Measurements from ENCODE around the gene CD200R1L. TPM values are rescaled to one million over a fixed set of nuclear protein-coding genes. Genes with fewer than 3 reads are reported as not detected.

The CD200R1L gene
- polyA plus RNA-seq, 1 experiment, result not detected

- no peak overlapping the region for H3K4me3 ChIP-seq (ENCODE audit: low read depth, low read length)
- POLR2A ChIA-PET, result interaction anchor here (0.7 to 1.5 kb wide), 5 partner anchors 17 to 124 kb away, joined by 3 to 5 read pairs (median 3); no protein-coding TSS in a partner anchor
- no peaks in the 10 kb centered on the region for H3K27me3 ChIP-seq (ENCODE audit: control insufficient read depth, insufficient read depth, low read length)
- H3K27ac ChIP-seq (ENCODE audit: low read depth, low read length), result peak overlapping the region; percentile 85
- no peaks in the 10 kb centered on the region for H3K9me3 ChIP-seq (ENCODE audit: control insufficient read depth, insufficient read depth, low read length)
- DNase-seq (ENCODE audit: low read depth, low spot score), result peak; percentile 41
- CTCF ChIA-PET, result interaction anchor here (0.6 to 3.2 kb wide), 3 partner anchors 17 to 44 kb away, joined by 5 to 9 read pairs (median 8); no protein-coding TSS in a partner anchor
- TF ChIP-seq CTCF (IDR thresholded peaks at IDR 0.05; ENCODE audit: low read depth, low read length), result no peak
Observed at GRCh38 chr3:112778353-112778948, 68.2 kb downstream of the CD200R1L start.

GRCh38 chr3:112777811-112778210 lies 68.9 kb downstream of the CD200R1L start:
- TF ChIP-seq CTCF (IDR thresholded peaks at IDR 0.05; ENCODE audit: low read depth, low read length), result no peak
- H3K27me3 ChIP-seq (ENCODE audit: control insufficient read depth, insufficient read depth, low read length), result no peaks in the 10 kb centered on the region
- POLR2A ChIA-PET, result interaction anchor here (1.3 to 1.4 kb wide), 2 partner anchors 17 to 34 kb away, joined by 3 to 4 read pairs; no protein-coding TSS in a partner anchor
- peak overlapping the region; percentile 85 for H3K27ac ChIP-seq (ENCODE audit: low read depth, low read length)
- no peak for DNase-seq (ENCODE audit: low read depth, low spot score)
- no peak overlapping the region for H3K4me3 ChIP-seq (ENCODE audit: low read depth, low read length)
- no peaks in the 10 kb centered on the region for H3K9me3 ChIP-seq (ENCODE audit: control insufficient read depth, insufficient read depth, low read length)
- CTCF ChIA-PET, result interaction anchor here (1.1 to 1.2 kb wide), 2 partner anchors 43 to 136 kb away, joined by 3 to 8 read pairs; partner anchors contain the start of gene CCDC80

GRCh38 chr3:112776836-112777235 lies 69.8 kb downstream of the CD200R1L start:
- DNase-seq (ENCODE audit: low read depth, low spot score), result no peak
- Histone ChIP-seq H3K27ac (ENCODE audit: low read depth, low read length) (peak overlapping the region; percentile 85), H3K27me3 (ENCODE audit: control insufficient read depth, insufficient read depth, low read length) (no peaks in the 10 kb centered on the region), H3K4me3 (ENCODE audit: low read depth, low read length) (no peak overlapping the region), H3K9me3 (ENCODE audit: control insufficient read depth, insufficient read depth, low read length) (no peaks in the 10 kb centered on the region)
- ChIA-PET POLR2A (interaction anchor here (1.2 kb wide), 1 partner anchor 35 kb away, joined by 4 read pairs; no protein-coding TSS in a partner anchor), CTCF (interaction anchor here (0.6 to 2.0 kb wide), 4 partner anchors 26 to 135 kb away, joined by 3 to 7 read pairs (median 4); partner anchors contain the start of gene CCDC80)
- TF ChIP-seq CTCF (IDR thresholded peaks at IDR 0.05; ENCODE audit: low read depth, low read length), result no peak

GRCh38 chr3:112776000-112776399 lies 70.7 kb downstream of the CD200R1L start:
- no peak for TF ChIP-seq CTCF (IDR thresholded peaks at IDR 0.05; ENCODE audit: low read depth, low read length)
- H3K9me3 ChIP-seq (ENCODE audit: control insufficient read depth, insufficient read depth, low read length), result no peaks in the 10 kb centered on the region
- no peaks in the 10 kb centered on the region for H3K27me3 ChIP-seq (ENCODE audit: control insufficient read depth, insufficient read depth, low read length)
- H3K4me3 ChIP-seq (ENCODE audit: low read depth, low read length), result no peak overlapping the region
- CTCF ChIA-PET, result interaction anchor here (0.5 to 2.0 kb wide), 3 partner anchors 41 to 134 kb away, joined by 3 to 7 read pairs (median 5); no protein-coding TSS in a partner anchor
- DNase-seq (ENCODE audit: low read depth, low spot score), result no peak
- POLR2A ChIA-PET, result interaction anchor here (0.8 to 1.2 kb wide), 3 partner anchors 36 to 122 kb away, joined by 3 to 4 read pairs (median 4); no protein-coding TSS in a partner anchor
- peak overlapping the region; percentile 68 for H3K27ac ChIP-seq (ENCODE audit: low read depth, low read length)
